GM20000 (cell line): ENCODE data around the gene DSTN.

Source experiments
- DNase-seq: peaks from one replicate; pipeline ENCODE4 v3.0.0; 2012; ENCODE audit warnings: low spot score
- TF ChIP-seq, protein P1 (sequence below): IDR thresholded peaks from 2 replicates; pipeline ENCODE4 v1.5.1; 2012; ENCODE audit warnings: mild to moderate bottlenecking, control low read depth; ENCODE audit errors: extremely low read depth, missing control alignments

Gene DSTN

DNA sequence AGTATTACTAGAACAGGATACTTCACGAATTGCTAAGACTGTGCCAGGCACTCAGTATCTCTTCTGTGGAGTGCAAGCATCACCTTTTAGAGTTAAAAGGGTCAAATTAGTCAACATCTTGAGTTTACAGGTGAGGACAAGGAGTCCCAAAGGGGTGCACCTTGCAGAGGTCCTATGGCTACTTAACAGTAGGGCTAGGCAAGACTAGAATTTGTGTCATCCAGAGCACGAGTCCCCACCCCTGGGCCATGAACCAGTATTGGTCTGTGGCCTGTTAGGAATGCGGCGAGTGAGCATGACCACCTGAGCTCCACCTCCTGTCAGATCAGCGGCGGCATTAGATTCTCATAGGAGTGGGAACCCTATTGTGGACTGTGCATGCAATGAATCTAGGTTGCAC, 10.5 kb upstream of the DSTN start:
- TF ChIP-seq, protein P1, sequence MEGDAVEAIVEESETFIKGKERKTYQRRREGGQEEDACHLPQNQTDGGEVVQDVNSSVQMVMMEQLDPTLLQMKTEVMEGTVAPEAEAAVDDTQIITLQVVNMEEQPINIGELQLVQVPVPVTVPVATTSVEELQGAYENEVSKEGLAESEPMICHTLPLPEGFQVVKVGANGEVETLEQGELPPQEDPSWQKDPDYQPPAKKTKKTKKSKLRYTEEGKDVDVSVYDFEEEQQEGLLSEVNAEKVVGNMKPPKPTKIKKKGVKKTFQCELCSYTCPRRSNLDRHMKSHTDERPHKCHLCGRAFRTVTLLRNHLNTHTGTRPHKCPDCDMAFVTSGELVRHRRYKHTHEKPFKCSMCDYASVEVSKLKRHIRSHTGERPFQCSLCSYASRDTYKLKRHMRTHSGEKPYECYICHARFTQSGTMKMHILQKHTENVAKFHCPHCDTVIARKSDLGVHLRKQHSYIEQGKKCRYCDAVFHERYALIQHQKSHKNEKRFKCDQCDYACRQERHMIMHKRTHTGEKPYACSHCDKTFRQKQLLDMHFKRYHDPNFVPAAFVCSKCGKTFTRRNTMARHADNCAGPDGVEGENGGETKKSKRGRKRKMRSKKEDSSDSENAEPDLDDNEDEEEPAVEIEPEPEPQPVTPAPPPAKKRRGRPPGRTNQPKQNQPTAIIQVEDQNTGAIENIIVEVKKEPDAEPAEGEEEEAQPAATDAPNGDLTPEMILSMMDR: no peak
- no peak for DNase-seq

DNA sequence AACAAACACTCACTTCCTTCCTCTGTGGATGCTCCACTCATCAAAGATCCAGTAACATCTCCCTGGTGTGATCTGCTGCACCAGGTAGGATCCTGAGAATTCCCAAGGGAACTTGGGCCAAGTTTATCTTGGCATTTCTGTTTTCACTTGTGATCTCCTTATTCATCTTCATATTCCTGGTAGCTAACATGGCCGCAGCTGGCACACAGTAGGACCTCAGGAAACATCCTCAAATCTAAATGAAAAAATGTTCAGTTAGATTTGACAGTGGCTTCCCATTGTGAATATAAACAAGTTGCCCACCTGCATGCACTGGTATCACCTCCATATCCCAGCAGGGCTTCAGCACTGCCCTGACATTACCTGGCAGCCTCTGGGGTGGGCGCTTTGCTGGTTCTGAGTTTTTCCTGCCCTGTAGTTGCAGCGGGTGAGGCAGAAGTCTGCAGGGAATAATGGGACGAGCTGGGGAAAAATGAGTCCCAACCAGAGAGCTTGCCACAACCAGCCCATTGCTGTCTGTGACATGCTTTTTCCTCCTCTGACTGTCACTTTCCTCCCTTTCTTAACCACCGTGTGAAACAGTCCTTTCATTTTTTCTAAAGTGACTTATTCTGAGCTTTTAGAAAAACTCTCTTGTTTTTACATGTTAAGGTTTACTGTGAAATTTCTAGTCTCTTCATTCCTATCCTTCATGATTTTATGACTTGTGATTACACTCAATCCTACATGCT, 9.4 kb upstream of the DSTN start:
- no peak for DNase-seq
- TF ChIP-seq, protein P1: no peak

DNA sequence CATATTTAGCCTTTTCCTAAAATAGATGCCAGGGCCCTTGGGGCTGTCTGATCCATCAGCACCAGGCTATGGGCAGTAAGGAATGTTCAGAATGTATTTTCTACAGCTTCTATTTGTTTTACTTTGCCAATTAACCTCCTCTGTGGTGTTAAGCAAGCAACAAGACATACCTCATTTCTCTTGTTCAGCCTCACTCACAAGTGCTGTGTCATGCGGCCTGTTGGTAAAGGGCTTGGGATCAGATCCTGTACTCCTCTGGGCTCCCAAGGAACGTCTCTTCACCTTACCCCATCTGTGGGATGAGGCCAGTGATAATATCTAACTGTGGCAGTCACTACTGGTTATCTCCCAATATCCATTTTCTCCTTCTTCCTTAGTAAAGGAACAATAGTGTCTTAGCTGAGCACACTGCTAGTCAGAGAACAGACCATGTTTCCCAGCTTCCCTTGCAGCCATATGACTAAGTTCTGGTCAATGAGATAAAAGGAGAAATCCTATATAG, 7.0 kb upstream of the DSTN start:
- DNase-seq: no peak
- TF ChIP-seq, protein P1: no peak

DNA sequence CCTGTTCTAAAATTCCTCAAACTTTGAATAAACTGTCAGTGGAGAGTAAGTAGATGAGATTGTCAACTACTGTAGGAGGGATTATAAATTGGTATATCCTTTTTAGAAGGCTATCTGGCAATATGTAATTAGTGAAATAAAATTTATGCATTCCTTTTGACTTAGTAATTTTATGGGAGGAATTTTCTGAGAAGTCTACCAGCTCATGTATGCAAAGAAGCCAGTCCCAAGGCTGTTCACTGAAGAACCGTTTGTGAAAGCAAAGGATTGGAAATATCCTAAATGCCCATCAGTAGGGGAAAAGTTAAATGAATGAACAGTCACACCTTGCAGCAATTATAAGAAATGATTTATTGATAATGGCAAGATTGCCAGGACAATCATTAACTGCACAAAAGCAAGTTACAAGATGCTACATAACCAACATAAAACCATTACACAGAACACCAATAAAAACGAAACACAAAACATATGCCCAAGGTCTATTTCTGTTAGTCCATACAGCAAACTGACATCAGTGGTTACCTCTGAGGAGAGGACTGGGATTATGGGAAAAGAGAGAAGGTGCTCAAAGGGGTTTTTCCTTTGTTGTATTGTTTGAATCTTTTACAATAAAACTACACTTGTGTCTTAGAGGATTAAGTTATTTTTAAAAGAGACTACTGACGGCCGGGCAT, 4.6 kb upstream of the DSTN start:
- no peak for DNase-seq
- TF ChIP-seq, protein P1: no peak

DNA sequence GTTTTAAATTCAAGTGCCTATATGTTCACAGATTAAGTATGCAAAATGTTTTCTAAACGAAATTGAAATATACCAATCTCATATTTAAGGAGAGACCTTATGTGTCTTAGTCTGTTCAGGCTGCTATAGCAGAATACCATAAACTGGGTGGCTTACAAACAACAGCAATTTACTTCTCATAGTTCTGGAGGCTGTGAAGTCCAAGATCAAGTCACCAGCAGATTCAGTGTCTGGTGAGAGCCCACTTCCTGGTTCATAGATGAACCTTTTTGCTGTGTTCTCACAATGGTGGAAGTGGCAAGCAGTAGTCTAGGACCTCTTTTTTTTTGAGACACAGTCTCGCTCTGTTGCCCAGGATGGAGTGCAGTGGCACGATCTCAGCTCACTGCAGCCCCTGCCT, 3.5 kb upstream of the DSTN start:
- DNase-seq: no peak
- TF ChIP-seq, protein P1: no peak

DNA sequence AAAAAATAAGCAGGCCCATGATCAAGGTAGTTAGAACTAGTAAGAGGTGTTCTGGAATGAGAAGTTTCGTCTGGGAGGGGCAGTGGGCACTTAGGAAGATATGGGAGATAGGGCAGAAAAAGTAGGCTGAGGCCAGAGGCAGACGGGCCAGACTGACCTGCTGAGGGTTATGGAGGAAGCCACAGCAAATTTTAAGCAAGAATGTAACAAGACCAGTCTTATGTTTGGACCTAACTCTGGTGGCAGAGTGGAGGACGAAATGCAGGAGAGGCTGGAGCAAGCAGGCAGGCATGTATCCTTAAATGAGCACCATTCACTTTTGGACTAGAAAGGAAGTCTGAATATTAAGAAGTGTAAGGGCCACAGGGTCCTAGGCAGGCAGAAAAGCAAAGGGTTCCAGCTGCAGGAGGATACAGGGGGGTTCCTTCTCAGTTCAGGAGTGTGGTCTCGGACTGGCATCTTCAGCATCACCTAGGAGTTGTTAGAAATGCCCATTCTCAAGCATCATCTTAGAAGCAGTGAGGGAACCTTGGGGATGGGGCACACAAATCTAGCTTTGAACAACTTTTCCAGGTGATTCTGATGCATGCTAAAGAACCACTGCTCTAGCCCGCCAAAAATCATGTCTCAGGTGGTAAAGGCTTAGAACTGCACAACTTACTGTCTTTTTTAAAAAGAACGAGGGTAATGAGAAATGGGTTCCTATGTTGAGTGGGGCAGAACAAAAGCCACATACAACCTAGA, 1.7 kb upstream of the DSTN start:
- no peak for DNase-seq
- TF ChIP-seq, protein P1: no peak
